Measurements from ENCODE around the gene TGFBR2.

- no peak for TF ChIP-seq MAX (IDR thresholded peaks at IDR 0.05)
- no peak for TF ChIP-seq EP300 (IDR thresholded peaks at IDR 0.05; ENCODE audit: borderline replicate concordance)
- no peak for TF ChIP-seq EGR1 (IDR thresholded peaks at IDR 0.05)
- no peak for TF ChIP-seq FOXM1 (IDR thresholded peaks at IDR 0.05; ENCODE audit: borderline replicate concordance, low read depth)
- no peak for TF ChIP-seq TAF1 (IDR thresholded peaks at IDR 0.05; ENCODE audit: low read depth)
- no peak for TF ChIP-seq RAD21 (IDR thresholded peaks at IDR 0.05; ENCODE audit: low read depth)
- TF ChIP-seq REST (IDR thresholded peaks at IDR 0.05; ENCODE audit: low read depth): no peak
- TF ChIP-seq ZBTB7A (IDR thresholded peaks at IDR 0.05; ENCODE audit: low read depth): no peak
- TF ChIP-seq TCF12 (IDR thresholded peaks at IDR 0.05; ENCODE audit: low read depth): no peak
- TF ChIP-seq CEBPB (IDR thresholded peaks at IDR 0.05): no peak
- TF ChIP-seq YY1 (IDR thresholded peaks at IDR 0.05; ENCODE audit: low read depth): no peak
- TF ChIP-seq USF1 (IDR thresholded peaks at IDR 0.05): no peak
- no peak for TF ChIP-seq TEAD4 (IDR thresholded peaks at IDR 0.05)
These were observed 90.0 kb downstream of the TGFBR2 start for GRCh38 chr3:30696403-30696819.
